GM18507 (cell line): ENCODE measurements around the gene IL32.
"Not testable (repeated sequence)": the region's sequence is repeated elsewhere in the genome, so short reads cannot be mapped to it uniquely, and the experiment has no call there.

Experiments used
- DNase-seq: peaks from one replicate; pipeline ENCODE4 v3.0.0; 2011; ENCODE audit warnings: low read depth; ENCODE audit not compliant: insufficient read length; ENCODE audit errors: extremely low spot score
- FAIRE-seq: peaks from 2 replicates; lab custom pipeline; 2011; peaks lifted over from hg19 to GRCh38; lab: Jason Lieb, UNC

Gene IL32

GRCh38 chr16:3046641-3047386, 18.6 kb upstream of the IL32 start:
- DNase-seq, result no peak
- no peak for FAIRE-seq

- no peak for DNase-seq
- no peak for FAIRE-seq
Measured at GRCh38 chr16:3047387-3047720, 18.1 kb upstream of the IL32 start.

- no peak for FAIRE-seq
- DNase-seq, result no peak
Measured at GRCh38 chr16:3049921-3050481, 15.4 kb upstream of the IL32 start.

- FAIRE-seq (no peak), DNase-seq (no peak)
Measured at GRCh38 chr16:3050487-3050886, 15.0 kb upstream of the IL32 start.

- FAIRE-seq (no peak), DNase-seq (no peak)
Measured at GRCh38 chr16:3051009-3051408, 14.4 kb upstream of the IL32 start.

GRCh38 chr16:3051494-3051893, 13.9 kb upstream of the IL32 start:
- DNase-seq, result no peak

GRCh38 chr16:3052571-3053329, 12.7 kb upstream of the IL32 start:
- FAIRE-seq, result not testable (repeated sequence)

More at GRCh38 chr16:3051494-3051893, 13.9 kb upstream of the IL32 start:
- no peak for FAIRE-seq

GRCh38 chr16:3053330-3053710, 12.1 kb upstream of the IL32 start:
- not testable (repeated sequence) for DNase-seq, FAIRE-seq

More at GRCh38 chr16:3052571-3053329, 12.7 kb upstream of the IL32 start:
- not testable (repeated sequence) for DNase-seq

- DNase-seq (no peak), FAIRE-seq (peak; percentile 63)
Measured at GRCh38 chr16:3054965-3055733, 10.3 kb upstream of the IL32 start.

- FAIRE-seq, DNase-seq: not testable (repeated sequence)
Measured at GRCh38 chr16:3055734-3056115, 9.7 kb upstream of the IL32 start.

GRCh38 chr16:3056336-3057180, 8.9 kb upstream of the IL32 start:
- no peak for FAIRE-seq
- DNase-seq, result no peak

- DNase-seq, result no peak
- no peak for FAIRE-seq
Measured at GRCh38 chr16:3057181-3058138, 8.0 kb upstream of the IL32 start.

GRCh38 chr16:3058139-3059030, 7.1 kb upstream of the IL32 start:
- no peak for FAIRE-seq
- DNase-seq, result no peak

GRCh38 chr16:3059041-3059722, 6.3 kb upstream of the IL32 start:
- DNase-seq (peak; percentile 88), FAIRE-seq (peak; percentile 64)

- FAIRE-seq (no peak), DNase-seq (no peak)
Measured at GRCh38 chr16:3059723-3060242, 5.7 kb upstream of the IL32 start.

GRCh38 chr16:3060339-3061127, 4.9 kb upstream of the IL32 start:
- no peak for DNase-seq
- FAIRE-seq, result no peak
